GM10266 (cell line): Measurements from ENCODE around the gene ABCB10.
"Not testable (repeated sequence)": the region's sequence is repeated elsewhere in the genome, so short reads cannot be mapped to it uniquely, and the experiment has no call there.

Source experiments
- DNase-seq: peaks from one replicate; pipeline ENCODE4 v3.0.0; 2012; ENCODE audit errors: extremely low spot score
- TF ChIP-seq, protein P1 (sequence below): IDR thresholded peaks from 2 replicates; pipeline ENCODE4 v1.5.1; 2012; ENCODE audit warnings: mild to moderate bottlenecking, low read depth; ENCODE audit not compliant: control insufficient read depth, insufficient read depth; ENCODE audit errors: missing control alignments

The ABCB10 gene

DNA sequence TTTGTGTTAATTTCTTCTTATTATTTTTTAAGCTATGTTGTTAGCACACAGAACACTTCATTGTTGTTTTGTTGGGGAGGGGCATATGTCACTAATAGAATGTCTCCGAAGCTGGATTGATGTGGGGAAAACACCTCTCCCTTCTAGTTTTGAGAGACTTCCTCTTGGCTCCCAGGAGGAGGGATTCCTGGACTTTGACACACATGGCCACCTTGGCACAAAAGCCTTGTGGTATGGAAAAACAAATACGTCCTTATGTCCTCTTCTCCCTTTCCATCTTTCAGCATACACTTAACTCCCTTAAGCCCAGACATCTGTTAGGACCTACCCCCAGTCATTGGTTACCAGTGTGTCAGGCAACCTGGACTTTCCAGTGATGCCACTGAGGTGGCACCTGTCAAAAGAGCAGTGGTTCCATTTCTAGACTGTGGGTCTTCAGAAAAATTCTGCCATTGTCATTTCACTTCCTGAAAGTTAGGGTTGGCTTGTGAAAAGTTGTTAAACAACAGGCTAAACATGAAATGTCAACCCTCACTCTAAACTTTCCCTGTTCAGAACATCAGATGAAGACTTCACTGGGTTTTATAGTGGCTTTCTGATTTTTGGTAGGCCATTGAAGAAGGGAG is 12.5 kb upstream of the ABCB10 start:
- TF ChIP-seq, protein P1, sequence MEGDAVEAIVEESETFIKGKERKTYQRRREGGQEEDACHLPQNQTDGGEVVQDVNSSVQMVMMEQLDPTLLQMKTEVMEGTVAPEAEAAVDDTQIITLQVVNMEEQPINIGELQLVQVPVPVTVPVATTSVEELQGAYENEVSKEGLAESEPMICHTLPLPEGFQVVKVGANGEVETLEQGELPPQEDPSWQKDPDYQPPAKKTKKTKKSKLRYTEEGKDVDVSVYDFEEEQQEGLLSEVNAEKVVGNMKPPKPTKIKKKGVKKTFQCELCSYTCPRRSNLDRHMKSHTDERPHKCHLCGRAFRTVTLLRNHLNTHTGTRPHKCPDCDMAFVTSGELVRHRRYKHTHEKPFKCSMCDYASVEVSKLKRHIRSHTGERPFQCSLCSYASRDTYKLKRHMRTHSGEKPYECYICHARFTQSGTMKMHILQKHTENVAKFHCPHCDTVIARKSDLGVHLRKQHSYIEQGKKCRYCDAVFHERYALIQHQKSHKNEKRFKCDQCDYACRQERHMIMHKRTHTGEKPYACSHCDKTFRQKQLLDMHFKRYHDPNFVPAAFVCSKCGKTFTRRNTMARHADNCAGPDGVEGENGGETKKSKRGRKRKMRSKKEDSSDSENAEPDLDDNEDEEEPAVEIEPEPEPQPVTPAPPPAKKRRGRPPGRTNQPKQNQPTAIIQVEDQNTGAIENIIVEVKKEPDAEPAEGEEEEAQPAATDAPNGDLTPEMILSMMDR: no peak
- no peak for DNase-seq

DNA sequence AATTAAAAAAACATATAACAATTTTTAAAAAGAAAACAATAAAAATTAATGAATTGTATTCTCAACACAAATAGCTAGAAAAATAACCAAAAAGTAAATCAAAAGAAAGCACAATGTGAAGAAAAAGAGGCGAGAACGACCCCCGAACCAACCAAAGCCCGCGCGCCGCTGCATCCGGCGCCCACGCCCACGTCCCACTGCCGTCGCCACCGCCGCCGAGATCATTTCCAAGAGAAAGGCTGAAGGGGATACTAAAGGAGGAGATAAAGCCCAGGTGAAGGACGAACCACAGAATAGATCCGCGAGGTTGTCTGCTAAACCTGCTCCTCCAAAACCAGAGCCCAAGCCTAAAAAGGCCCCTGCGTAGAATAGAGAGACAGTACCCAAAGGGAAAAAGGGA is 11.8 kb upstream of the ABCB10 start:
- DNase-seq: no peak
- TF ChIP-seq, protein P1: no peak

DNA sequence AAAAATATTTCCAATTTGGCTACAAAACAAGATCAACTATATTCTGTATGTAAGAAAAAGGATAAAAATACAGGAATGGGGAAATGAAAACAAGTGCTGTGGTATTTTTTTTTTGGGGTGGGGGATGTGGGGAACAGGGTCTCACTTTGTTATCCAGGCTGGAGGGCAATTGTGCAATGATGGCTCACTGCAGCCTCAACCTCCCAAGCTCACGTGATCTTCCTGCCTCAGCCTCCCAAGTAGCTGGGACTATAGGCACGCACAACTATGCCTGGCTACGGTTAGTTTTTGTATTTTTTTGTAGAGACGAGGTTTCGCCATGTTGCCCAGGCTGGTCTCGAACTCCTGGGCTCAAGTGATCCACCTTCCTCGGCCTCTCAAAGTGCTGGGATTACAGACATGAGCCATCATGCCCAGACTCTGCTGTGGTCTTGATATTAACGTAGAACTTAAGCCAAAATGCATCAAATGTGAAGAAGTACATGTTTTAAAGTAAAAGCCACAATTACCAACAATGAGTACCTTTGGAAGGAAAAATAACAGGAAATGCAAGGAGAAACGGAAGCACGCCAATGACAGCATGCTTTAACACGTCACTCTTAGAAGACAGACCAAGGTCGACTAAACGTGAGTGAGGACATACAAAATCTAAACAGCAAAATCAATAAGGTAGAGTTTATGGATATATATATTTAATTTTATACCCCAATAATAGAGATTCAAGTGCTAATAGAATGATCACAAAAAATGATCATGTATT is 8.8 kb upstream of the ABCB10 start:
- TF ChIP-seq, protein P1: no peak
- DNase-seq: no peak

DNA sequence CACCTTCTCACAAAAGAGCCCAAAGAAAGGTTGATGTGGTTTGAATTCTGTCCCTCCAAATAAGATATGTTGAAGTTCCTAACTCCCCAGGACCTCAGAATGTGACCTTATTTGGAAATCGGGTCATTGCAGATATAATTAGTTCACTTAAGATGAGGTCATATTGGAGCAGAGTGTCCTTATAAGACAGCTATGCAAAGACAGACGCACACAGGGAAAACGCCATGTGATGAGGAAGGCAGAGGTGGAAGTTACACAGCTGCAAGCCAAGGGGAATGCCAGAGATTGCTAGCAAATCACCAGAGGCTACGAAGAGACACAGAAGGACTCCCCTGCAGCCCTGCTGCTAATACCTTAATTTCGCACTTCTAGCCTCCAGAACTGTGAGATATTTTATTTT is 5.2 kb upstream of the ABCB10 start:
- DNase-seq: no peak
- TF ChIP-seq, protein P1: no peak

DNA sequence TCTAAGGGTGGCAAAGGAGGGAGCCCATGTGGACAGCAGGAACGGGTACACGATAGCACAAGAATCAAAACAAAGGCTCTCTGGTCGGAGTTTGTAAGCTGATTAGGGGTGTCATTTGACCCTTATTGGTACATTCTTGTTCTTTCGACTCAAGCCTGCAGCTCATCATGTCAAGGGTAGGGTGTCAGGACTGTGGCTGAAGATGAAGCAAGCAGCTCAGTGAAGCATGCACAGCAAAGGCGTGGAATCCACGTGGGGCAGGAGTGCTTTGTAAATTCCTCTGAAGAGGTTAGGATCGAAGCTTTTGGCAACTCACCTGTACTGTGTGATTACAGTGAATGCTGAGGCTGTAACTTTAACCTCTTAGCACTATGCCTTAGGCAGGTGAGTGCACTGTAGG is 4.7 kb upstream of the ABCB10 start:
- DNase-seq: no peak
- TF ChIP-seq, protein P1: no peak

DNA sequence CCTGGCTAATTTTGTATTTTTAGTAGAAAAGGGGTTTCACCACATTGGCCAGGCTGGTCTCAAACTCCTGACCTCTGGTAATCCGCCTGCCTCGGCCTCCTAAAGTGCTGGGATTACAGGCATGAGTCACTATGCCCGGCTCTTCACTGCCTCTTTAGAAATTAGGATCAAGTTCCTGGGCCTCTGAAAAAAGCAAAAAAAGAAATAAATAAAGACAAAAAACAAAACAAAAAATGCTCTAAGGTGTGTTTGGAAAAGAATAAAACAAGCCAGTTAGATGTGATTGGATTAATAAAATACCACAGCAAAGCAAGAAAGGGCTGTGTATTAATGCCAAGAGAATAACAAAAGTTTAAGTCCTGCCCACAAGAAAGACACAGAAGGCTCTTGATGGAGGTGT is 4.2 kb upstream of the ABCB10 start:
- no peak for DNase-seq
- TF ChIP-seq, protein P1: no peak

DNA sequence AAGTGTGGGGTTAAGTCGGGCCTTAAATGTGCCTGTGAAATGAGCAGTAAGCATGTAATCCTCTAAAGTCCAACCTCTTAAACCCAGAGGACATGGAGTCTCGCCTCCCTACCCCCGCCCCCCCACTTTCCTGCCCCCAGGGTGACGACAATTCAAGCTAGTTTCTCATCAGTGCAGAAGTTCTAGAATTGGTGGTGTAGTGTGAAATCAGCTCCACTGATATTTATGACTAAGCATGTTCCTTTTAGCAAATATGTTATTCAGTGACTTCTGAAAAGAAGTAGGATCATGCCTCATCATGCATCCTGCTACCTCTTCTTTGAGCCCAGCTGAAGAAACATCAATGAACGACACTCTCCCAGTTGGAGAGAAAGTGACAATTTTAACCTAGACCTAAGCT is 2.6 kb upstream of the ABCB10 start:
- DNase-seq: no peak
- TF ChIP-seq, protein P1: no peak

DNA sequence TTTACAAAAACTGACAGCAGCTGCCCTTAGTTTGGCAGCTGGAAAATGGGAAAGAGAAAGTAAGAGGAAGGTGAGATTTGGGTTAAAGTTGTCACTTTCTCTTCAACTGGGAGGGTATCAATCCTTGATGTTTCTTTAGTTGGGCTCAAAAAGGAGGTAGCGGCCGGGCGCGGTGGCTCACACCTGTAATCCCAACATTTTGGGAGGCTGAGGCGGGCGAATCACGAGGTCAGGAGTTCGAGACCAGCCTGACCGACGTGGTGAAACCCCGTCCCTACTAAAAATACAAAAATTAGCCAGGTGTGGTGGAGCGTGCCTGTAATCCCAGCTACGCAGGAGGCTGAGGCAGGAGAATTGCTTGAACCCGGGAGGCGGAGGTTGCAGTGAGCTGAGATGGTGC is 1.6 kb upstream of the ABCB10 start:
- DNase-seq: not testable (repeated sequence)

DNA sequence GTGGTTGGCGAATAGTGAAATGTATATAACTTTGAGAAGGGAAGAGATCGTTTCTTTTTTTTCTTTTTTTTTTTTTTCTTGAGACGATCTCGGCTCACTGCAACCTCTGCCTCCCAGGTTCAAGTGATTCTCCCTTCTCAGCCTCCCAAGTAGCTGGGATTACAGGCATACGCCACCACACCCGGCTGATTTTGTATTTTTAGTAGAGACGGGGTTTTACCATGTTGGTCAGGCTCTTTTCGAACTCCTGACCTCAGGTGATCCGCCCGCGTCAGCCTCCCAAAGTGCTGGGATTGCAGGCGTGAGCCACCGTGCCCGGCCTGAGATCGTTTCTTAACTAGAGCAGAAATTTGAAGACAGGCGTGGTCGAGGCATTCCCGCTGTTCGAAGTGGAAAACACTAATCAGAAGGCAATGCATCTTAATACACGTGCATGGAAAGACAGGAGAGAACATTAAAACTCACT is 862 bp upstream of the ABCB10 start:
- DNase-seq: not testable (repeated sequence)
